CD14-positive monocyte (primary cell): Measurements from ENCODE around the gene PREX1. TPM values are rescaled to one million over a fixed set of nuclear protein-coding genes. Genes with fewer than 3 reads are reported as not detected.

Experiments used
- DNase-seq, 3 donors: peaks; one replicate each; pipeline ENCODE4 v3.0.0-alpha.2; 2011 to 2022
- H2AFZ ChIP-seq: 2 replicates; pipeline ENCODE4 v1.6.0; 2012; ENCODE audit warnings: mild to moderate bottlenecking, low read depth, low read length, inconsistent platforms; ENCODE audit not compliant: insufficient read depth, poor library complexity, severe bottlenecking
- H3K27ac ChIP-seq, 2 donors: 1 replicate in 1 of 2; 2 replicates in 1 of 2; pipeline ENCODE4 v1.5.1; 2012 to 2013; ENCODE audit warnings: low read length in 2 of 2, control low read depth in 1 of 2, inconsistent platforms in 1 of 2, low read depth in 1 of 2, mild to moderate bottlenecking in 1 of 2
- H3K27me3 ChIP-seq, 2 donors: one replicate each; pipeline versions ENCODE4 v1.6.0 to v1.6.1; 2011 to 2013; ENCODE audit warnings: low read length in 2 of 2; ENCODE audit not compliant: control insufficient read depth in 2 of 2, insufficient read depth in 2 of 2
- H3K36me3 ChIP-seq, 2 donors: replicated peaks in 1 of 2; 1 replicate in 1 of 2; 2 replicates in 1 of 2; pipeline versions ENCODE4 v1.5.1 to v1.6.1; 2012 to 2013; ENCODE audit warnings: low read length in 2 of 2, control low read depth in 1 of 2, inconsistent platforms in 1 of 2, mild to moderate bottlenecking in 1 of 2; ENCODE audit not compliant: insufficient read depth in 2 of 2, control insufficient read depth in 1 of 2
- H3K4me1 ChIP-seq, 2 donors: 1 replicate in 1 of 2; 2 replicates in 1 of 2; pipeline versions ENCODE4 v1.5.1 to v1.6.1; 2012 to 2013; ENCODE audit warnings: low read length in 2 of 2, control low read depth in 1 of 2, inconsistent platforms in 1 of 2, mild to moderate bottlenecking in 1 of 2, moderate library complexity in 1 of 2; ENCODE audit not compliant: insufficient read depth in 2 of 2, control insufficient read depth in 1 of 2
- H3K4me2 ChIP-seq: replicated peaks from 2 replicates; pipeline ENCODE3; 2012; ENCODE audit warnings: low read length, moderate library complexity, mild to moderate bottlenecking; ENCODE audit not compliant: poor library complexity, severe bottlenecking; ENCODE audit errors: extremely low read depth
- H3K4me3 ChIP-seq, 3 experiments: fragments of 200-600 bp in 1 of 3; sonication (generic) in 1 of 3; replicated peaks in 1 of 3; 1 replicate in 2 of 3; 2 replicates in 1 of 3; pipeline ENCODE4 v1.5.1; 2011 to 2013; ENCODE audit warnings: low read length in 3 of 3, mild to moderate bottlenecking in 3 of 3, control low read depth in 2 of 3, low read depth in 2 of 3, inconsistent platforms in 1 of 3, moderate library complexity in 1 of 3
- H3K79me2 ChIP-seq: 2 replicates; pipeline ENCODE4 v1.6.0; 2012; ENCODE audit warnings: mild to moderate bottlenecking, control low read depth, inconsistent platforms, low read length, moderate library complexity; ENCODE audit not compliant: insufficient read depth
- H3K9ac ChIP-seq: 2 replicates; pipeline ENCODE4 v1.6.0; 2017; ENCODE audit warnings: low read length, mild to moderate bottlenecking; ENCODE audit not compliant: insufficient read depth, poor library complexity, severe bottlenecking
- H3K9me3 ChIP-seq, 2 donors: replicated peaks in 1 of 2; 1 replicate in 1 of 2; 2 replicates in 1 of 2; pipeline versions ENCODE4 v1.5.1 to v1.6.1; 2012 to 2013; ENCODE audit warnings: low read length in 2 of 2, control low read depth in 1 of 2; ENCODE audit not compliant: control insufficient read depth in 1 of 2, insufficient read depth in 1 of 2
- H4K20me1 ChIP-seq: 2 replicates; pipeline ENCODE4 v1.6.0; 2012; ENCODE audit warnings: mild to moderate bottlenecking, low read length, control low read depth, moderate library complexity; ENCODE audit not compliant: insufficient read depth
- H3K27ac Mint-ChIP-seq, 7 donors: one replicate each; pipeline ENCODE4 v1.8.0; 2020; ENCODE audit warnings: mild to moderate bottlenecking in 7 of 7, mixed read lengths in 7 of 7, moderate library complexity in 6 of 7, inconsistent platforms in 2 of 7
- H3K27me3 Mint-ChIP-seq, 3 donors: one replicate each; pipeline ENCODE4 v1.8.0; 2021 to 2022; ENCODE audit warnings: low read depth in 3 of 3, mild to moderate bottlenecking in 3 of 3, mixed read lengths in 3 of 3, moderate library complexity in 3 of 3, inconsistent platforms in 1 of 3
- H3K36me3 Mint-ChIP-seq, 2 donors: one replicate each; pipeline ENCODE4 v1.8.0; 2020; ENCODE audit warnings: mixed read lengths in 2 of 2, inconsistent platforms in 1 of 2, mild to moderate bottlenecking in 1 of 2
- H3K4me1 Mint-ChIP-seq: one replicate; pipeline ENCODE4 v1.8.0; 2020; ENCODE audit warnings: mild to moderate bottlenecking, mixed read lengths
- H3K4me3 Mint-ChIP-seq, 2 donors: one replicate each; pipeline ENCODE4 v1.8.0; 2020; ENCODE audit warnings: mild to moderate bottlenecking in 2 of 2, mixed read lengths in 2 of 2, moderate library complexity in 1 of 2
- H3K9me3 Mint-ChIP-seq, 7 donors: one replicate each; pipeline ENCODE4 v1.8.0; 2020 to 2022; ENCODE audit warnings: mixed read lengths in 7 of 7, mild to moderate bottlenecking in 6 of 7, moderate library complexity in 6 of 7, inconsistent platforms in 2 of 7
- CTCF ChIP-seq: fragments of 200-600 bp; IDR thresholded peaks from one replicate; pipeline ENCODE4 v1.8.0; 2022; ENCODE audit warnings: antibody characterized with exemption, mild to moderate bottlenecking
- WGBS: methylation state at CpG from one replicate; pipeline ENCODE4 v1.1.5; 2013; ENCODE audit warnings: missing lambda C conversion rate; ENCODE audit not compliant: insufficient coverage; 5-methylcytosine and 5-hydroxymethylcytosine counted together
- intact Hi-C, 2 donors: fragments of 100-400 bp; cut with micrococcal nuclease; formaldehyde crosslinking; loops; one replicate each; pipeline versions ENCODE4 v1.15.0 to v1.15.1; 2023
- polyA plus RNA-seq, 3 donors: library from polyadenylated mRNA; depleted of rRNA in 1 of 3; unstranded in 2 of 3; stranded (reverse) in 1 of 3; fragments of 300-500 nt in 2 of 3; fragments of >200 nt in 1 of 3; fragmentation: Illumina TruSeq in 2 of 3; gene quantifications; 1 replicate in 2 of 3; 2 replicates in 1 of 3; pipeline ENCODE4 v1.2.3, GENCODE V29; 2012 to 2021

The PREX1 gene
- polyA plus RNA-seq, 3 donors = 24.3 to 114 (median 27.5) TPM

GRCh38 chr20:48841196-48841874 lies 13.5 kb upstream of the PREX1 start:
- Histone ChIP-seq H3K9me3 (no peaks in the 10 kb centered on the region), H3K79me2 (no peaks in the 10 kb centered on the region), H3K27ac (no peak overlapping the region), H3K4me3 (no peak overlapping the region), H3K4me2 (no peak overlapping the region), H4K20me1 (no peaks in the 10 kb centered on the region), H3K27me3 (no peaks in the 10 kb centered on the region), H3K9ac (no peak overlapping the region), H3K36me3 (no peaks in the 10 kb centered on the region), H3K4me1 (peaks cover 46 to 53% of the 10 kb centered on the region in 2 donors), H2AFZ (no peak overlapping the region)
- no CpG with 5 or more reads among the region's 7 CpGs for whole genome bisulfite sequencing
- H3K27me3 Mint-ChIP-seq = peaks cover 0 to 2% (median 0%) of the 10 kb centered on the region in 3 donors
- H3K9me3 Mint-ChIP-seq = peaks cover 0 to 5% (median 0%) of the 10 kb centered on the region in 7 donors
- intact Hi-C loops = no loop called here
- no peak for DNase-seq
- H3K36me3 Mint-ChIP-seq = no peaks in the 10 kb centered on the region
- no peak for TF ChIP-seq CTCF
- H3K27ac Mint-ChIP-seq = peak overlapping the region in 1 of 7 donors; percentile 61
- peaks cover 48% of the 10 kb centered on the region for H3K4me1 Mint-ChIP-seq
- H3K4me3 Mint-ChIP-seq = no peak overlapping the region

- H3K36me3 ChIP-seq = no peaks in the 10 kb centered on the region
- no peaks in the 10 kb centered on the region for H3K79me2 ChIP-seq
- no peaks in the 10 kb centered on the region for H3K9me3 ChIP-seq
- H3K4me2 ChIP-seq = peak overlapping the region; percentile 60
- TF ChIP-seq CTCF = no peak
- H3K27ac Mint-ChIP-seq = peak overlapping the region; percentile 49 to 88 (median 82)
- peaks cover 0 to 4% (median 0%) of the 10 kb centered on the region in 7 donors for H3K9me3 Mint-ChIP-seq
- H3K4me1 ChIP-seq = peaks cover 28 to 33% of the 10 kb centered on the region in 2 donors
- H3K4me1 Mint-ChIP-seq = peaks cover 28% of the 10 kb centered on the region
- H3K4me3 ChIP-seq = peak overlapping the region in 1 of 3 experiments; percentile 42
- DNase-seq = peak in 1 of 3 donors; percentile 33
- H2AFZ ChIP-seq = peak overlapping the region; percentile 55
- H3K27me3 Mint-ChIP-seq = no peaks in the 10 kb centered on the region
- no peak overlapping the region for H3K9ac ChIP-seq
- 77% methylated on average over 4 of the region's 11 CpGs for WGBS
- H3K27me3 ChIP-seq = no peaks in the 10 kb centered on the region
- H3K27ac ChIP-seq = peak overlapping the region in 1 of 2 donors; percentile 62
- intact Hi-C loops = no loop called here
- no peaks in the 10 kb centered on the region for H3K36me3 Mint-ChIP-seq
- H3K4me3 Mint-ChIP-seq = peak overlapping the region in 1 of 2 donors; percentile 71
- H4K20me1 ChIP-seq = no peaks in the 10 kb centered on the region
These were observed 11.5 kb upstream of the PREX1 start for GRCh38 chr20:48839154-48839917.
